Measurements from ENCODE around the gene STARD13.

GRCh38 chr13:33182729-33183128 is 102.8 kb downstream of the STARD13 start:
- TF ChIP-seq CTCF (IDR thresholded peaks at IDR 0.05; ENCODE audit: insufficient read depth, low read length) (no peak), POLR2AphosphoS5 (IDR thresholded peaks at IDR 0.05; ENCODE audit: low read depth) (no peak), SPI1 (IDR thresholded peaks at IDR 0.05; ENCODE audit: borderline replicate concordance, low read depth) (no peak), GABPA (IDR thresholded peaks at IDR 0.05; ENCODE audit: low read depth) (no peak)
